ENCODE data around the gene IL17RE. TPM values are rescaled to one million over a fixed set of nuclear protein-coding genes. Genes with fewer than 3 reads are reported as not detected.
"Not testable (repeated sequence)": the region's sequence is repeated elsewhere in the genome, so short reads cannot be mapped to it uniquely, and the experiment has no call there.

The IL17RE gene
- total RNA-seq, 1 experiment from 2014 or later: 0.30 TPM

DNA sequence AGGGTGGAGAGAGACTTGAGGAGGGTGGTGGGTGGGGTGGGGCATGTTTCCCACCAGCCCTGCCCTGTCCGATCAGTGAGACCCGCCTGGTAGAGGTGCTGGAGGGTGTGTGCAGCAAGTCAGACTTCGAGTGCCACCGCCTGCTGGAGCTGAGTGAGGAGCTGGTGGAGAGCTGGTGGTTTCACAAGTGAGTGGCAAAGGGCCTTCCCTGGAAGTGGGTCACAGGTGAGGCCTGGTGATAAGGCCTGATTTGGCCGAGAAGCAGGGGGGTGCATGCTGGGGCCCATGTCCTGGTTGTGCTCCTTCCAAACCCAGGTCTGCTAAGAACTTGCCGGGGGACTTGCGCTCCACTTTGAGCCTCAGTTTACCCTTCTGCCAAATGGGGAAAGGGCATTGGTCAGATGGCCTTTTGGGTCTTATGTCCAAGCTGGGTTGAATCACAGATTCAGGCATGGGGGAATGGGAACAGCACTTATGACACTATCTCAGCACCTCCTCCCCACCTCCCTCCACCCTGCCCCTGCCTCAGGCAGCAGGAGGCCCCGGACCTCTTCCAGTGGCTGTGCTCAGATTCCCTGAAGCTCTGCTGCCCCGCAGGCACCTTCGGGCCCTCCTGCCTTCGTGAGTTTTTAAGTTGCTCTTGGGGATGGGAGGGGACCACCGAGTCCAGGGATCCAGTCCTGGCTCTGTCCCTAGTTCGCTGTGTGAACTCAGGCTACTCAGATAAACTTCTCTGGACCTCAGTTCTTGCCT lies 35.0 kb downstream of the IL17RE start:
- Histone ChIP-seq H3K4me3 (no peak overlapping the region), H3K27me3 (no peaks in the 10 kb centered on the region), H3K36me3 (no peaks in the 10 kb centered on the region; the same call in 1 of the 2 replicates), H3K9me3 (no peaks in the 10 kb centered on the region)
- DNase-seq: no peak

- Histone ChIP-seq H3K4me3 (no peak overlapping the region), H3K9me3 (no peaks in the 10 kb centered on the region), H3K27me3 (no peaks in the 10 kb centered on the region), H3K36me3 (no peaks in the 10 kb centered on the region; the same call in 1 of the 2 replicates)
- DNase-seq: no peak
Measured at GRCh38 chr3:9938966-9939365, 36.3 kb downstream of the IL17RE start.

- not testable (repeated sequence) for H3K36me3 ChIP-seq, H3K9me3 ChIP-seq, H3K27me3 ChIP-seq, H3K4me3 ChIP-seq, DNase-seq
Measured at GRCh38 chr3:9939906-9940305, 37.3 kb downstream of the IL17RE start.

DNA sequence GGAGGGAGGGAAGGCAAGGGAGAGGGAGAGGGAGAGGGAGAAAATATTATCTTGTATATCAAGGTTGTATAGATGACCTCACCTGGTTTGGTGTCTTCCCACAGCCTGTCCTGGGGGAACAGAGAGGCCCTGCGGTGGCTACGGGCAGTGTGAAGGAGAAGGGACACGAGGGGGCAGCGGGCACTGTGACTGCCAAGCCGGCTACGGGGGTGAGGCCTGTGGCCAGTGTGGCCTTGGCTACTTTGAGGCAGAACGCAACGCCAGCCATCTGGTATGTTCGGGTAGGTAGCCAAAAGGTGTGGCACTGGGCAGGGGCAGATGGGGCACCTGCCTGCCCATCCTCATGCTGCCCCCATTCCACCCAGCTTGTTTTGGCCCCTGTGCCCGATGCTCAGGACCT lies 38.1 kb downstream of the IL17RE start:
- H3K4me3 ChIP-seq: no peak overlapping the region
- no peak for DNase-seq
- H3K36me3 ChIP-seq: no peaks in the 10 kb centered on the region; the same call in 1 of the 2 replicates
- no peaks in the 10 kb centered on the region for H3K9me3 ChIP-seq
- H3K27me3 ChIP-seq: no peaks in the 10 kb centered on the region

- Histone ChIP-seq H3K36me3 (no peaks in the 10 kb centered on the region; the same call in 1 of the 2 replicates), H3K9me3 (no peaks in the 10 kb centered on the region), H3K4me3 (no peak overlapping the region), H3K27me3 (no peaks in the 10 kb centered on the region)
- no peak for DNase-seq
Measured at GRCh38 chr3:9942164-9942563, 39.5 kb downstream of the IL17RE start.

GRCh38 chr3:9942934-9943690 lies 40.5 kb downstream of the IL17RE start:
- no peak for DNase-seq
- Histone ChIP-seq H3K27me3 (no peaks in the 10 kb centered on the region), H3K36me3 (no peaks in the 10 kb centered on the region), H3K9me3 (no peaks in the 10 kb centered on the region), H3K4me3 (no peak overlapping the region)

- Histone ChIP-seq H3K27me3 (no peaks in the 10 kb centered on the region), H3K9me3 (no peaks in the 10 kb centered on the region), H3K36me3 (peaks cover 4% of the 10 kb centered on the region; the same call in 1 of the 2 replicates), H3K4me3 (no peak overlapping the region)
- no peak for DNase-seq
Measured at GRCh38 chr3:9944271-9944670, 41.6 kb downstream of the IL17RE start.

DNA sequence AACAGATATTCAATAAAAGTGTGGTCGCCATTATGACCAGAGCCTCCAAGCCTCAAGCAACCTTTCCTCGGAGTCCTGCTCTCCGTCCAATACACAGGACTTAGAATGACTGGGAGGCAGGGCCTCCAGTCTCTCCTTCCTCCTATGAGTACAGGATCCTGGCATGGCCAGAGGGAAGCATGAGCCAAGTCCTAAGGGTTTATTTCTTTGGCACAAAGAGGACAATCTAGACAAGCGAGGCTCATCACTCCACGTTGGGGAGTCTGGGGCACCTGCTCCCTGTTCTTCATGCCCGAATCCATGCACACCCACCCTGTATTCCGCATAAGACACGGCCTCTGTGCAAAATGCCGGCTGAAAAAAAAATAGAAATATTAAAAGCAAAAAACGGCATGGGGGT lies 42.7 kb downstream of the IL17RE start:
- no peaks in the 10 kb centered on the region for H3K27me3 ChIP-seq
- peaks cover 4% of the 10 kb centered on the region; the same call in 1 of the 2 replicates for H3K36me3 ChIP-seq
- peak; percentile 39 for DNase-seq
- H3K9me3 ChIP-seq: no peaks in the 10 kb centered on the region
- H3K4me3 ChIP-seq: no peak overlapping the region; the same call in 1 of the 2 replicates

DNA sequence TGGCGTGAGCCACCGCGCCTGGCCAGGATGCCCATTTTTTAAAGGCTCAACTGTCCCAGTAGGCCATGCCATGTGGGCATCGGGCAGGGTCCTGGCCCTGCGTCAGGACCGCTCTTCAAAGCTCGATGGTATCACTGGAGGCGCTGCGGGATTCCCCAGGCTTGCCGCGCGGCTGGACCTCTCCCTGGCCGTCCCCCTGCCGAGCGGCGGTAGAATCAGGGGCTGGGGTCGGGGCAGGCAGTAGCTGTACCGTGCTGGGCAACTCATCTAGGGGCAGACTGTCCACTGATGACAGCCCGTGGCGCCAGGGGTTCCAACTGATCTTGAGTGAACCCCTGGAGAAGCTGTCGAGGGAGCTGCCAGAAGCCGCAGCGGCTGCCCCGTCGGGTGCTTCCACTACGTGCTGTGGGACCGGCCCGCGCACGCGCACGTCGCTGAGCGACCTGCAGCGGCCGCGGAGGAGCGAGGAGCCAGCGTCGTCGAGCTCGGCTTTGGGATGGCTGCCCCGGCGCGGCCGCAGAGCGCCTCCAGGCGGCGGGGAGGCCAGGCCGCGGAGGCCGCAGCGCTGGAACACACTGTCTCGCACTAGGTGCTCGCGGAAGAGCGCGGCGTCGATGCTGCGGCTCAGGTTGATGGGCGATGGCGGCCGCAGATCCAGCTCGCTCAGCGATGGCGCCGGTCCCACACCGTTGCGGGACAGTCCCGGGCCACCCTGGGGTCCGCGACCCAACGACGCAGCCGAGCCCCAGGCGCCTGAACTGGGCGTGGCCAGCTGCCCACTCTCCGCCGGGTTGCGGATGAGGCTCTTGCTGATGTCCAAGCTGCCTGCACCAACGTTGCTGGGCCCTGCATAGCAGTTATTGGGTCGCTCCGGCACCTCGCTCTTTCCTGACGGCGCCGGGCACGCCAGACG lies 43.7 kb downstream of the IL17RE start:
- DNase-seq: peak; percentile 89
- Histone ChIP-seq H3K9me3 (no peaks in the 10 kb centered on the region), H3K4me3 (peak overlapping the region; percentile 68), H3K36me3 (peaks cover 4% of the 10 kb centered on the region; the same call in 1 of the 2 replicates), H3K27me3 (no peaks in the 10 kb centered on the region)

- H3K36me3 ChIP-seq: peaks cover 4% of the 10 kb centered on the region; the same call in 1 of the 2 replicates
- H3K4me3 ChIP-seq: peak overlapping the region; percentile 68
- no peaks in the 10 kb centered on the region for H3K9me3 ChIP-seq
- no peaks in the 10 kb centered on the region for H3K27me3 ChIP-seq
- peak; percentile 79 for DNase-seq
Measured at GRCh38 chr3:9947025-9947995, 44.7 kb downstream of the IL17RE start.

- H3K4me3 ChIP-seq: no peak overlapping the region
- H3K36me3 ChIP-seq: peaks cover 4% of the 10 kb centered on the region; the same call in 1 of the 2 replicates
- H3K27me3 ChIP-seq: no peaks in the 10 kb centered on the region
- H3K9me3 ChIP-seq: no peaks in the 10 kb centered on the region
- DNase-seq: no peak
Measured at GRCh38 chr3:9948586-9948985, 45.9 kb downstream of the IL17RE start.

DNA sequence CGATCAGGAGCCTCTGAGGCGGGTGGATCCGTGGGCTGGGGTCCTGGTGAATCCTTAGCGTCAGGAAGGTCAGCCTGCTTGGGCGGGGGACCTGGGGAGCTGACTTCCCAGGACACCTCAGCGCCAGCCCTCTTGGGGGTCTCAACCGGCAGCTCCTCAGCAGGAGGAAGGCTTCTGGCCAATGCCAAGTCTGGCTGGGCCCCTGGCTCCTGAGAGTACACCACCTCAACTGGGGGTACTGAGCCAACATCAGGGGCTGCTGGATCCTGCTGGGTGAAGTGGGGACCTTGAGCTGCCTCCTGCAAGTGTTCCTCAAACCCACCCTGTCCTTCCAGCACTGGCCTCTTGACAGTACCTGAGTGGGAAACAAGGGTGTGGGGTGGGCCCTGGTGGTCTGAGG lies 46.5 kb downstream of the IL17RE start:
- no peak for DNase-seq
- H3K9me3 ChIP-seq: no peaks in the 10 kb centered on the region
- no peak overlapping the region for H3K4me3 ChIP-seq
- no peaks in the 10 kb centered on the region for H3K27me3 ChIP-seq
- H3K36me3 ChIP-seq: peaks cover 4% of the 10 kb centered on the region; the same call in 1 of the 2 replicates

GRCh38 chr3:9949626-9950025 lies 47.0 kb downstream of the IL17RE start:
- DNase-seq: no peak
- Histone ChIP-seq H3K36me3 (peaks cover 4% of the 10 kb centered on the region), H3K9me3 (no peaks in the 10 kb centered on the region), H3K4me3 (no peak overlapping the region), H3K27me3 (no peaks in the 10 kb centered on the region)

- H3K4me3 ChIP-seq: no peak overlapping the region
Measured at GRCh38 chr3:9951126-9951525, 48.5 kb downstream of the IL17RE start.

GRCh38 chr3:9951598-9951961 lies 48.9 kb downstream of the IL17RE start:
- H3K36me3 ChIP-seq: peaks cover 4% of the 10 kb centered on the region
- no peak for DNase-seq
- no peak overlapping the region for H3K4me3 ChIP-seq
- H3K27me3 ChIP-seq: no peaks in the 10 kb centered on the region
- no peaks in the 10 kb centered on the region for H3K9me3 ChIP-seq

More at GRCh38 chr3:9951126-9951525, 48.5 kb downstream of the IL17RE start:
- Histone ChIP-seq H3K36me3 (peaks cover 4% of the 10 kb centered on the region), H3K9me3 (no peaks in the 10 kb centered on the region), H3K27me3 (no peaks in the 10 kb centered on the region)
- DNase-seq: no peak
